Gastroesophageal sphincter (tissue), 4 donors: ENCODE results near the gene SELENOS. TPM values are rescaled to one million over a fixed set of nuclear protein-coding genes. Genes with fewer than 3 reads are reported as not detected.

Source experiments
- ATAC-seq: fragments of 150-250 bp; one replicate; pipeline ENCODE4 v1.9.1; 2016; ENCODE audit warnings: mild to moderate bottlenecking, moderate library complexity
- H3K27ac ChIP-seq, 4 donors: fragments of 200-600 bp; sonication (generic) in 3 of 4; 1 replicate in 3 of 4; 2 replicates in 1 of 4; pipeline ENCODE4 v1.5.1; 2016 to 2019
- H3K27me3 ChIP-seq: fragments of 200-600 bp; sonication (generic); one replicate; pipeline ENCODE4 v1.5.1; 2019
- H3K36me3 ChIP-seq, 2 donors: fragments of 200-600 bp; sonication (generic); one replicate each; pipeline ENCODE4 v1.5.1; 2019; ENCODE audit warnings: control low read depth in 1 of 2
- H3K4me1 ChIP-seq, 3 donors: fragments of 200-600 bp; sonication (generic); 1 replicate in 2 of 3; 2 replicates in 1 of 3; pipeline ENCODE4 v1.5.1; 2016 to 2019; ENCODE audit warnings: control low read depth in 2 of 3
- H3K4me3 ChIP-seq, 2 donors: fragments of 200-600 bp; sonication (generic); one replicate each; pipeline ENCODE4 v1.5.1; 2019; ENCODE audit warnings: mild to moderate bottlenecking in 1 of 2, moderate library complexity in 1 of 2
- H3K9me3 ChIP-seq, 3 donors: fragments of 200-600 bp; sonication (generic); one replicate each; pipeline ENCODE4 v1.5.1; 2017 to 2019; ENCODE audit warnings: control low read depth in 2 of 3
- EP300 ChIP-seq: sonication (generic); formaldehyde crosslinking; IDR thresholded peaks from one replicate; pipeline ENCODE4 v1.6.1; 2017; ENCODE audit warnings: antibody characterized with exemption, mild to moderate bottlenecking
- POLR2A ChIP-seq, 2 donors: fragments of 450-650 bp; IDR thresholded peaks; one replicate each; pipeline ENCODE4 v1.6.1; 2017; ENCODE audit warnings: antibody characterized with exemption in 2 of 2, mild to moderate bottlenecking in 2 of 2, moderate library complexity in 1 of 2
- POLR2AphosphoS5 ChIP-seq: sonication (generic); formaldehyde crosslinking; IDR thresholded peaks from one replicate; pipeline ENCODE4 v1.6.1; 2017; ENCODE audit warnings: antibody characterized with exemption
- WGBS, 2 donors: methylation state at CpG; one replicate each; pipeline ENCODE4 v1.1.5; 2018; ENCODE audit warnings: low coverage in 1 of 2; 5-methylcytosine and 5-hydroxymethylcytosine counted together
- total RNA-seq, 4 donors: library from RNA; depleted of rRNA; stranded (reverse); fragments of >200 nt; gene quantifications; one replicate each; pipeline ENCODE4 v1.1.0, GENCODE V29; 2016
- TF ChIP-seq, protein P1 (sequence below), 4 experiments: fragments of 200-600 bp in 2 of 4; fragments of 450-650 bp in 2 of 4; sonication (generic) in 1 of 4; IDR thresholded peaks; one replicate each; pipeline ENCODE4 v1.5.1; 2017 to 2019; ENCODE audit warnings: antibody characterized with exemption in 4 of 4, mild to moderate bottlenecking in 2 of 4, moderate library complexity in 2 of 4

The SELENOS gene
- total RNA-seq, 4 donors from 2014 or later: 56.1 to 75.5 (median 64.5) TPM

DNA sequence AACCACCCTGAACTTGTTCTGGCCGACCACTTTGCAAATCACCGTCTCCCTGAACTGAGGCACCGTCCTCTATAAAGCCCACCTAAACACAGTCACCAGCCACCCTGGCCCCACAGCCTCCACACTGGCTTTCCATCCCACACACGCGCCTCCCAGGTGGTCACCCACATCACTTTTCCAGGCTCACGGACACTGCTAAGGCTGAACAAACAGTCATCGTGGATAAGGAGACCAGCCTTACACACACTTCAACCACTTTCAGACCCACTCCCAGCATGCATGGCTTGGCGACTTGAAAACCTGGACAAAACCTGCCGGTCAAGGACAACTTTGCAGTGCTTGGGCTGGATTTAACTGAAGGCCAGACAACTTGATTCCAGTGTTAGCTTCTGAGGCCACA is 33.9 kb downstream of the SELENOS start:
- TF ChIP-seq POLR2A (IDR thresholded peaks at IDR 0.05) (no peak), EP300 (no peak), POLR2AphosphoS5 (no peak)
- no peak for ATAC-seq
- Histone ChIP-seq H3K4me3 (no peak overlapping the region), H3K27ac (peak overlapping the region in 3 of 4 donors; percentile 3 to 55 (median 25)), H3K9me3 (no peaks in the 10 kb centered on the region), H3K27me3 (no peaks in the 10 kb centered on the region), H3K4me1 (peaks cover 6 to 100% (median 27%) of the 10 kb centered on the region in 3 donors), H3K36me3 (peaks cover 0 to 5% of the 10 kb centered on the region in 2 donors)
- WGBS, 2 donors: 71 to 100% methylated on average over 1 to 3 of the region's 9 CpGs

- ATAC-seq: no peak
- no peak overlapping the region for H3K4me3 ChIP-seq
- whole genome bisulfite sequencing, 2 donors: 19 to 59% methylated on average over 2 to 6 of the region's 6 CpGs
- H3K4me1 ChIP-seq: peaks cover 6 to 100% (median 27%) of the 10 kb centered on the region in 3 donors
- TF ChIP-seq, protein P1, sequence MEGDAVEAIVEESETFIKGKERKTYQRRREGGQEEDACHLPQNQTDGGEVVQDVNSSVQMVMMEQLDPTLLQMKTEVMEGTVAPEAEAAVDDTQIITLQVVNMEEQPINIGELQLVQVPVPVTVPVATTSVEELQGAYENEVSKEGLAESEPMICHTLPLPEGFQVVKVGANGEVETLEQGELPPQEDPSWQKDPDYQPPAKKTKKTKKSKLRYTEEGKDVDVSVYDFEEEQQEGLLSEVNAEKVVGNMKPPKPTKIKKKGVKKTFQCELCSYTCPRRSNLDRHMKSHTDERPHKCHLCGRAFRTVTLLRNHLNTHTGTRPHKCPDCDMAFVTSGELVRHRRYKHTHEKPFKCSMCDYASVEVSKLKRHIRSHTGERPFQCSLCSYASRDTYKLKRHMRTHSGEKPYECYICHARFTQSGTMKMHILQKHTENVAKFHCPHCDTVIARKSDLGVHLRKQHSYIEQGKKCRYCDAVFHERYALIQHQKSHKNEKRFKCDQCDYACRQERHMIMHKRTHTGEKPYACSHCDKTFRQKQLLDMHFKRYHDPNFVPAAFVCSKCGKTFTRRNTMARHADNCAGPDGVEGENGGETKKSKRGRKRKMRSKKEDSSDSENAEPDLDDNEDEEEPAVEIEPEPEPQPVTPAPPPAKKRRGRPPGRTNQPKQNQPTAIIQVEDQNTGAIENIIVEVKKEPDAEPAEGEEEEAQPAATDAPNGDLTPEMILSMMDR (IDR thresholded peaks at IDR 0.05): no peak
- TF ChIP-seq POLR2A (IDR thresholded peaks at IDR 0.05) (no peak), EP300 (no peak), POLR2AphosphoS5 (no peak)
- H3K9me3 ChIP-seq: no peaks in the 10 kb centered on the region
- H3K27ac ChIP-seq: peak overlapping the region in 3 of 4 donors; percentile 3 to 55 (median 25)
- H3K36me3 ChIP-seq: peaks cover 0 to under 1% of the 10 kb centered on the region in 2 donors
- H3K27me3 ChIP-seq: no peaks in the 10 kb centered on the region
These were observed 34.3 kb downstream of the SELENOS start for GRCh38 chr15:101242999-101243336.

DNA sequence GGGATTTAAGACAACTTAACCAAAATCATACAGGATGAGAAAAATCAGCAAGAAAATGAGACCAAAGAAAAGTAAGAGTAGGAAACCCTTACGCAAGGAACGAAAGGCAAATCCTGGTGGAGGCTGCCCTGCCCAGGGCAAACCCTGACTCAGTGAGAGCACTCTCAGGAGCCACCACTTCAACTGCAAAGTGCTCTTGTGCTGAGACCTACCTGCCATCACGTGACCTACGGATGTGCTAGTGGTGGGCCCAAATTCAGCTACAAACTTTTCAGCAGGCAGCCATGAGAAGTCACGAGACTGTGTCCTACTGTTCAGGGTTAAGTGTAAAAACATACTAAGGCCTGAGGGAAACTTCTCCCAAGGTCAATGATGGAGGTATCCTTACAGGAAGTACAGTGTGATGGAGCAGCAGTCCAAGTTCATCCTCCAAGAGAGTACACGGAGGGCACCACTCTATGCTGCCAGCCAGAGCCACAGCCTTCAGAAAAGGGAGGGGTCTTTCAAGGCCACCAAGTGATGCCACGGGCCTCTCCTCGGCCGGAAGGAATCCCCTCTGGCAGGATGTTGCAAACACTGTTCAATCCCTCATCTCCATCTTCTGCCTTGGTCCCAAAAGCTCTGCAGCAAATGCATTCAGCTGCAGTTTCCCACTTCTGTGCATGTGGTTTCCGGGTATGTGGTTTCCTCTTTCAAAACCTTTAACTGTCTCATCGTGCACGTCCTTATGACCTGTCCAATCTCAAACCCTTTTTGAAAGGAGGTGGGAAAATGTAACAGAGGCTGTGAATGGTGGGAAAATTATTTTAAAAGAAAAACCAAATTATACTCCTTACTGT is 34.9 kb downstream of the SELENOS start:
- H3K27ac ChIP-seq: peak overlapping the region in 3 of 4 donors; percentile 11 to 59 (median 25)
- 50 to 68% methylated on average over 8 of the region's 12 CpGs for WGBS, 2 donors
- H3K4me1 ChIP-seq: peaks cover 6 to 100% (median 27%) of the 10 kb centered on the region in 3 donors

DNA sequence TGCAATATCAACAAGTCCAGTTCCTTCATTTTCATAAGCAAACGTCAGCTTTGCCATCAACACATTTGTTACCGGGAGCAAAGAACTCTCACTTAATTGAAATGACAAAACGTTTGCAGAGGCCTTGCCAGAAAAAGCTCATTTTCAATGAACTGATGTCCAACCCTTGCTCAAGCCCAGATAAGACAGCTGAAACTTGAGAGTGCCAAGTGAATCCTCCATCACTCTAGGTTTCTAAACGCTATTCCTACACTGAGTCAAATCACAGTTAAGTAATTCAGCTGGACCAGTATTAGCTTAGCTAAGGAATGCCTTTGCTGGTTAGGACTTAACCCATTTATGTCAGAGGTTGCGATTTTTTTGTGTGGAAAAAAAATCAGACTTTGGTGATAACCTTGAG is 36.9 kb downstream of the SELENOS start:
- peak overlapping the region; percentile 22 to 61 (median 41) for H3K27ac ChIP-seq
- H3K27me3 ChIP-seq: no peaks in the 10 kb centered on the region
- TF ChIP-seq EP300: no peak
- peak; percentile 76 for TF ChIP-seq POLR2AphosphoS5
- no peak for TF ChIP-seq POLR2A (IDR thresholded peaks at IDR 0.05)
- peaks cover 6 to 79% (median 24%) of the 10 kb centered on the region in 3 donors for H3K4me1 ChIP-seq
- no peaks in the 10 kb centered on the region for H3K9me3 ChIP-seq
- H3K4me3 ChIP-seq: no peak overlapping the region
- H3K36me3 ChIP-seq: no peaks in the 10 kb centered on the region
- peak; percentile 89 for ATAC-seq
- 9 to 48% methylated on average over 3 to 5 of the region's 5 CpGs for WGBS, 2 donors

More for the DNA sequence above, 34.9 kb downstream of the SELENOS start:
- H3K9me3 ChIP-seq: no peaks in the 10 kb centered on the region
- no peaks in the 10 kb centered on the region for H3K27me3 ChIP-seq
- no peak for ATAC-seq
- no peaks in the 10 kb centered on the region for H3K36me3 ChIP-seq
- H3K4me3 ChIP-seq: no peak overlapping the region
- no peak for TF ChIP-seq EP300
- no peak for TF ChIP-seq POLR2A (IDR thresholded peaks at IDR 0.05)
- TF ChIP-seq POLR2AphosphoS5: no peak
- TF ChIP-seq, protein P1 (IDR thresholded peaks at IDR 0.05): no peak

DNA sequence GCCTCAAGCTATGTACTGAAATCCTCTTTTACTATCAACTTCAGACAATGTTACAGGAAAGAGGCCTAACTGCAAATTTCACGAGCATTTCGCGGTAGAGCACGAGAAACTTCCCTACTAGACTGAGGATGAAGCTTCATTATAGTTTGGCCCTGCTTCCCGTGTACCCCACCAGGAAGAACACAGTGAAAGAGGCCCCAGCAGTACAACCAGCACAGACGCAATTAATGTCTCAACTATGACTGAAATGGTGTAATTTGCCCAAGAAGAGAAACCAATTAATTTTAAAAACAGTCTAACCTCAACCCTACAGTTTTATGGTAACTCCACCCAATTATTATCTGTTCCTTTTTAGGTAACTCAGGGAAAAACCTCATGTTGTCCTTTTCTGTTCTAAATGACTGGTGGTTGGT is 37.6 kb downstream of the SELENOS start:
- no peak overlapping the region for H3K4me3 ChIP-seq
- no peak for TF ChIP-seq POLR2AphosphoS5
- TF ChIP-seq EP300: no peak
- TF ChIP-seq, protein P1 (IDR thresholded peaks at IDR 0.05): no peak
- TF ChIP-seq POLR2A (IDR thresholded peaks at IDR 0.05): no peak
- peak overlapping the region; percentile 22 to 61 (median 41) for H3K27ac ChIP-seq
- no peaks in the 10 kb centered on the region for H3K27me3 ChIP-seq
- H3K9me3 ChIP-seq: no peaks in the 10 kb centered on the region
- no peak for ATAC-seq
- H3K36me3 ChIP-seq: peaks cover 0 to 6% of the 10 kb centered on the region in 2 donors
- WGBS, 2 donors: 46 to 70% methylated on average over 2 to 4 of the region's 6 CpGs
- H3K4me1 ChIP-seq: peaks cover 6 to 73% (median 18%) of the 10 kb centered on the region in 3 donors
